Trophoblast cell (in vitro differentiated cells and primary cell): Measurements from ENCODE around the gene SPG11.

Source experiments
- DNase-seq, 2 donors: peaks; one replicate each; pipeline ENCODE4 v3.0.0-alpha.2; 2016
- H2AFZ ChIP-seq: 2 replicates; pipeline ENCODE4 v1.6.1; 2013; ENCODE audit warnings: low read length, moderate library complexity, mild to moderate bottlenecking; ENCODE audit not compliant: insufficient read depth, poor library complexity
- H2AK5ac ChIP-seq: 2 replicates; pipeline ENCODE4 v1.6.1; 2013; ENCODE audit warnings: mild to moderate bottlenecking, low read length
- H2BK120ac ChIP-seq: 2 replicates; pipeline ENCODE4 v1.6.1; 2013; ENCODE audit warnings: low read length, mild to moderate bottlenecking, moderate library complexity; ENCODE audit not compliant: insufficient read depth, poor library complexity
- H2BK12ac ChIP-seq: 2 replicates; pipeline ENCODE4 v1.6.1; 2013; ENCODE audit warnings: mild to moderate bottlenecking, low read length, moderate library complexity
- H2BK5ac ChIP-seq: 2 replicates; pipeline ENCODE4 v1.6.1; 2013; ENCODE audit warnings: low read length, low read depth, moderate library complexity, mild to moderate bottlenecking; ENCODE audit not compliant: poor library complexity
- H3K14ac ChIP-seq: 2 replicates; pipeline ENCODE4 v1.6.1; 2013; ENCODE audit warnings: mild to moderate bottlenecking, low read length
- H3K18ac ChIP-seq: 2 replicates; pipeline ENCODE4 v1.6.1; 2013; ENCODE audit warnings: mild to moderate bottlenecking, low read length
- H3K23ac ChIP-seq: 2 replicates; pipeline ENCODE4 v1.6.1; 2013; ENCODE audit warnings: low read length
- H3K27ac ChIP-seq: 2 replicates; pipeline ENCODE4 v1.5.1; 2013; ENCODE audit warnings: low read depth, mild to moderate bottlenecking, inconsistent platforms, low read length, moderate library complexity
- H3K27me3 ChIP-seq: 2 replicates; pipeline ENCODE4 v1.6.1; 2013; ENCODE audit warnings: inconsistent platforms, mild to moderate bottlenecking, low read length, moderate library complexity; ENCODE audit not compliant: insufficient read depth
- H3K36me3 ChIP-seq, 2 experiments: 1 replicate in 1 of 2; 2 replicates in 1 of 2; pipeline ENCODE4 v1.6.1; 2013; ENCODE audit warnings: low read length in 2 of 2, mild to moderate bottlenecking in 2 of 2, moderate library complexity in 1 of 2; ENCODE audit not compliant: insufficient read depth in 2 of 2, control insufficient read depth in 1 of 2
- H3K4ac ChIP-seq: 2 replicates; pipeline ENCODE4 v1.6.1; 2013; ENCODE audit warnings: low read depth, mild to moderate bottlenecking, low read length, moderate library complexity
- H3K4me1 ChIP-seq, 2 experiments: 1 replicate in 1 of 2; 2 replicates in 1 of 2; pipeline ENCODE4 v1.6.1; 2013; ENCODE audit warnings: low read length in 2 of 2, mild to moderate bottlenecking in 2 of 2, moderate library complexity in 1 of 2; ENCODE audit not compliant: insufficient read depth in 2 of 2, control insufficient read depth in 1 of 2
- H3K4me2 ChIP-seq: 2 replicates; pipeline ENCODE4 v1.6.1; 2013; ENCODE audit warnings: inconsistent platforms, mild to moderate bottlenecking, low read length, moderate library complexity
- H3K4me3 ChIP-seq: 2 replicates; pipeline ENCODE4 v1.5.1; 2013; ENCODE audit warnings: mild to moderate bottlenecking, low read depth, low read length, inconsistent platforms
- H3K79me1 ChIP-seq: one replicate; pipeline ENCODE4 v1.6.1; 2013; ENCODE audit warnings: low read length
- H3K79me2 ChIP-seq: 2 replicates; pipeline ENCODE4 v1.6.1; 2013; ENCODE audit warnings: low read length, mild to moderate bottlenecking; ENCODE audit not compliant: control insufficient read depth, insufficient read depth, poor library complexity
- H3K9ac ChIP-seq: 2 replicates; pipeline ENCODE4 v1.6.1; 2013; ENCODE audit warnings: mild to moderate bottlenecking, low read length
- H3K9me3 ChIP-seq: 2 replicates; pipeline ENCODE4 v1.6.1; 2013; ENCODE audit warnings: low read depth, mild to moderate bottlenecking, control low read depth, inconsistent platforms, low read length; ENCODE audit not compliant: insufficient read depth
- H4K12ac ChIP-seq: 2 replicates; pipeline ENCODE4 v1.6.1; 2013; ENCODE audit warnings: low read depth, mild to moderate bottlenecking, low read length, moderate library complexity
- H4K8ac ChIP-seq: 2 replicates; pipeline ENCODE4 v1.6.1; 2013; ENCODE audit warnings: low read depth, mild to moderate bottlenecking, low read length, moderate library complexity
- H4K91ac ChIP-seq: one replicate; pipeline ENCODE4 v1.6.1; 2013; ENCODE audit warnings: low read depth, mild to moderate bottlenecking, low read length, moderate library complexity
- WGBS: extraction: QIAGEN DNeasy Blood & Tissue Kit; methylation state at CpG from one replicate; pipeline ENCODE4 v1.1.7; 2013; ENCODE audit warnings: missing lambda C conversion rate; ENCODE audit not compliant: insufficient read length, insufficient coverage; ENCODE audit errors: extremely low coverage; 5-methylcytosine and 5-hydroxymethylcytosine counted together

Gene SPG11

GRCh38 chr15:44616974-44617373, 46.5 kb downstream of the SPG11 start:
- no CpG with 5 or more reads among the region's 2 CpGs for WGBS
- H3K4ac ChIP-seq, result no peak overlapping the region
- no peaks in the 10 kb centered on the region for H3K79me1 ChIP-seq
- no peak overlapping the region for H4K8ac ChIP-seq
- H3K23ac ChIP-seq, result no peak overlapping the region
- no peak overlapping the region for H3K9ac ChIP-seq
- no peak overlapping the region for H2BK120ac ChIP-seq
- H3K18ac ChIP-seq, result no peak overlapping the region
- H2AK5ac ChIP-seq, result no peak overlapping the region
- no peaks in the 10 kb centered on the region for H3K27me3 ChIP-seq
- no peaks in the 10 kb centered on the region for H3K9me3 ChIP-seq
- no peak overlapping the region for H2AFZ ChIP-seq
- no peaks in the 10 kb centered on the region for H3K79me2 ChIP-seq
- H2BK5ac ChIP-seq, result no peak overlapping the region
- no peak overlapping the region for H3K14ac ChIP-seq
- H4K91ac ChIP-seq, result no peak overlapping the region
- no peak overlapping the region for H3K27ac ChIP-seq
- no peaks in the 10 kb centered on the region for H3K4me1 ChIP-seq
- no peak overlapping the region for H2BK12ac ChIP-seq
- DNase-seq, result no peak
- no peak overlapping the region for H3K4me2 ChIP-seq
- no peak overlapping the region for H3K4me3 ChIP-seq
- peaks cover 13 to 14% of the 10 kb centered on the region in 2 experiments for H3K36me3 ChIP-seq
- H4K12ac ChIP-seq, result no peak overlapping the region

GRCh38 chr15:44606740-44607139, 56.7 kb downstream of the SPG11 start:
- H2BK5ac ChIP-seq, result no peak overlapping the region

GRCh38 chr15:44603126-44603525, 60.3 kb downstream of the SPG11 start:
- Histone ChIP-seq H3K9me3 (no peaks in the 10 kb centered on the region), H3K27ac (no peak overlapping the region), H3K79me2 (no peaks in the 10 kb centered on the region), H3K79me1 (no peaks in the 10 kb centered on the region), H3K27me3 (no peaks in the 10 kb centered on the region), H2BK120ac (no peak overlapping the region), H3K4ac (no peak overlapping the region), H4K91ac (no peak overlapping the region), H3K4me3 (no peak overlapping the region), H3K4me2 (no peak overlapping the region), H2AK5ac (no peak overlapping the region), H3K9ac (no peak overlapping the region), H2BK5ac (no peak overlapping the region), H3K4me1 (no peaks in the 10 kb centered on the region), H3K23ac (no peak overlapping the region), H2AFZ (no peak overlapping the region), H2BK12ac (no peak overlapping the region), H3K36me3 (peaks cover 12 to 17% of the 10 kb centered on the region in 2 experiments), H4K12ac (no peak overlapping the region), H4K8ac (no peak overlapping the region), H3K18ac (no peak overlapping the region), H3K14ac (no peak overlapping the region)
- peak; percentile 72 to 92 for DNase-seq
- WGBS, result no CpG with 5 or more reads among the region's 2 CpGs

More at GRCh38 chr15:44606740-44607139, 56.7 kb downstream of the SPG11 start:
- Histone ChIP-seq H3K27me3 (no peaks in the 10 kb centered on the region), H4K8ac (no peak overlapping the region), H3K4me2 (no peak overlapping the region), H3K14ac (no peak overlapping the region), H3K9me3 (no peaks in the 10 kb centered on the region), H2AFZ (no peak overlapping the region), H3K9ac (no peak overlapping the region), H3K36me3 (peaks cover 10 to 14% of the 10 kb centered on the region in 2 experiments), H3K79me2 (no peaks in the 10 kb centered on the region), H3K4me1 (no peaks in the 10 kb centered on the region), H3K4me3 (no peak overlapping the region), H4K91ac (no peak overlapping the region), H4K12ac (no peak overlapping the region), H3K23ac (no peak overlapping the region), H2AK5ac (no peak overlapping the region), H2BK120ac (no peak overlapping the region), H3K18ac (no peak overlapping the region), H3K27ac (no peak overlapping the region), H2BK12ac (no peak overlapping the region), H3K79me1 (no peaks in the 10 kb centered on the region), H3K4ac (no peak overlapping the region)
- no CpG with 5 or more reads among the region's 1 CpG for WGBS
- DNase-seq, result no peak

GRCh38 chr15:44598892-44599291, 64.6 kb downstream of the SPG11 start:
- H4K91ac ChIP-seq, result no peak overlapping the region
- H3K18ac ChIP-seq, result no peak overlapping the region
- no peak for DNase-seq
- no CpG with 5 or more reads among the region's 5 CpGs for WGBS
- no peak overlapping the region for H3K14ac ChIP-seq
- no peak overlapping the region for H3K4me3 ChIP-seq
- peaks cover 14 to 28% of the 10 kb centered on the region in 2 experiments for H3K36me3 ChIP-seq
- H3K4me1 ChIP-seq, result no peaks in the 10 kb centered on the region
- H4K8ac ChIP-seq, result no peak overlapping the region
- H4K12ac ChIP-seq, result no peak overlapping the region
- no peaks in the 10 kb centered on the region for H3K79me1 ChIP-seq
- no peak overlapping the region for H3K27ac ChIP-seq
- no peak overlapping the region for H3K4me2 ChIP-seq
- no peak overlapping the region for H2BK5ac ChIP-seq
- no peak overlapping the region for H2AK5ac ChIP-seq
- no peak overlapping the region for H2BK12ac ChIP-seq
- no peak overlapping the region for H3K23ac ChIP-seq
- H3K27me3 ChIP-seq, result no peaks in the 10 kb centered on the region
- H3K9ac ChIP-seq, result peak overlapping the region; percentile 73
- no peak overlapping the region for H2BK120ac ChIP-seq
- H3K79me2 ChIP-seq, result no peaks in the 10 kb centered on the region
- H2AFZ ChIP-seq, result no peak overlapping the region
- no peak overlapping the region for H3K4ac ChIP-seq
- H3K9me3 ChIP-seq, result no peaks in the 10 kb centered on the region
